Common myeloid progenitor, CD34-positive (primary cell): ENCODE results near the gene HYAL2.

Experiments
- CTCF ChIA-PET: fragments of 350-600 bp; sonication (Branson Sonifier 250); formaldehyde crosslinking; loops from one replicate; lab custom pipeline; 2021; ENCODE audit warnings: antibody characterized with exemption; lab: Charles Lee
- POLR2A ChIA-PET: fragments of 350-600 bp; sonication (Branson Sonifier 250); formaldehyde crosslinking; loops from one replicate; lab custom pipeline; 2021; ENCODE audit warnings: antibody characterized with exemption; lab: Charles Lee
- DNase-seq, 3 donors: peaks; one replicate each; pipeline versions ENCODE4 v3.0.0 to v3.0.0-alpha.2; 2013
- H3K27ac ChIP-seq, 2 experiments: 1 replicate in 1 of 2; 2 replicates in 1 of 2; pipeline ENCODE4 v1.7.0; 2013; ENCODE audit warnings: inconsistent platforms in 2 of 2, low read length in 2 of 2, mild to moderate bottlenecking in 2 of 2, low read depth in 1 of 2, moderate library complexity in 1 of 2; ENCODE audit not compliant: severe bottlenecking in 2 of 2, insufficient read depth in 1 of 2, poor library complexity in 1 of 2
- H3K27me3 ChIP-seq, 5 experiments: replicated peaks in 2 of 5; 1 replicate in 3 of 5; 2 replicates in 2 of 5; pipeline versions ENCODE4 v1.6.1 to v1.7.0; 2013; ENCODE audit warnings: low read length in 4 of 5, mild to moderate bottlenecking in 2 of 5, moderate library complexity in 2 of 5, inconsistent platforms in 1 of 5; ENCODE audit not compliant: insufficient read depth in 5 of 5, control insufficient read depth in 4 of 5
- H3K36me3 ChIP-seq, 4 experiments: 1 replicate in 2 of 4; 2 replicates in 2 of 4; pipeline versions ENCODE4 v1.6.1 to v1.7.0; 2013; ENCODE audit warnings: low read length in 3 of 4, control low read depth in 1 of 4, mild to moderate bottlenecking in 1 of 4; ENCODE audit not compliant: control insufficient read depth in 4 of 4, insufficient read depth in 4 of 4
- H3K4me1 ChIP-seq, 4 experiments: 1 replicate in 3 of 4; 2 replicates in 1 of 4; pipeline versions ENCODE4 v1.6.1 to v1.7.1; 2013; ENCODE audit warnings: low read length in 3 of 4, mild to moderate bottlenecking in 3 of 4, control low read depth in 1 of 4, inconsistent platforms in 1 of 4, moderate library complexity in 1 of 4; ENCODE audit not compliant: control insufficient read depth in 4 of 4, insufficient read depth in 4 of 4; ENCODE audit errors: control extremely low read depth in 1 of 4
- H3K4me3 ChIP-seq, 7 experiments: 1 replicate in 4 of 7; 2 replicates in 3 of 7; pipeline versions ENCODE4 v1.5.1 to v1.7.0; 2013; ENCODE audit warnings: mild to moderate bottlenecking in 7 of 7, low read length in 6 of 7, moderate library complexity in 6 of 7, inconsistent platforms in 2 of 7, low read depth in 2 of 7, control low read depth in 1 of 7; ENCODE audit not compliant: insufficient read depth in 4 of 7, control insufficient read depth in 1 of 7; ENCODE audit errors: extremely low read depth in 1 of 7
- H3K9me3 ChIP-seq, 5 experiments: 1 replicate in 4 of 5; 2 replicates in 1 of 5; pipeline versions ENCODE4 v1.6.1 to v1.7.1; 2013; ENCODE audit warnings: low read length in 4 of 5, mild to moderate bottlenecking in 2 of 5, inconsistent platforms in 1 of 5, low read depth in 1 of 5, moderate library complexity in 1 of 5; ENCODE audit not compliant: control insufficient read depth in 4 of 5, insufficient read depth in 2 of 5; ENCODE audit errors: control extremely low read depth in 1 of 5
- WGBS: methylation state at CpG from one replicate; pipeline ENCODE4 v1.1.5; 2013; ENCODE audit not compliant: insufficient coverage; 5-methylcytosine and 5-hydroxymethylcytosine counted together

The HYAL2 gene

GRCh38 chr3:50339485-50340146 lies 17.1 kb upstream of the HYAL2 start:
- ChIA-PET CTCF (interaction anchor here (0.9 to 6.0 kb wide), 3 partner anchors 9 to 30 kb away, joined by 3 to 51 read pairs (median 3); partner anchors contain the start of genes CYB561D2 and NPRL2), POLR2A (interaction anchor here (0.5 to 3.6 kb wide), 3 partner anchors 11 to 1657 kb away, joined by 4 to 31 read pairs (median 4); partner anchors contain the start of gene TUSC2)
- Histone ChIP-seq H3K36me3 (peaks cover 0 to 15% (median 9%) of the 10 kb centered on the region in 4 experiments), H3K27me3 (no peaks in the 10 kb centered on the region), H3K4me1 (peaks cover 15 to 73% (median 69%) of the 10 kb centered on the region in 4 experiments), H3K4me3 (peak overlapping the region in 6 of 7 experiments; percentile 56 to 91 (median 83)), H3K27ac (peak overlapping the region; percentile 93 to 97), H3K9me3 (no peaks in the 10 kb centered on the region)
- DNase-seq, result no peak
- 39% methylated on average over 11 of the region's 14 CpGs for WGBS

- WGBS, result 3% methylated on average over 4 of the region's 5 CpGs
- POLR2A ChIA-PET, result interaction anchor here (0.7 to 3.6 kb wide), 2 partner anchors 11 to 44 kb away, joined by 4 to 31 read pairs; partner anchors contain the start of gene TUSC2
- Histone ChIP-seq H3K9me3 (no peaks in the 10 kb centered on the region), H3K4me3 (peak overlapping the region in 6 of 7 experiments; percentile 2 to 91 (median 83)), H3K36me3 (peaks cover 0 to 22% (median 16%) of the 10 kb centered on the region in 4 experiments), H3K27me3 (no peaks in the 10 kb centered on the region), H3K27ac (peak overlapping the region; percentile 93 to 97), H3K4me1 (peaks cover 15 to 78% (median 75%) of the 10 kb centered on the region in 4 experiments)
- DNase-seq, result peak in 2 of 3 donors; percentile 64 to 71
- CTCF ChIA-PET, result interaction anchor here (1.0 to 6.0 kb wide), 4 partner anchors 10 to 213 kb away, joined by 4 to 51 read pairs (median 13); partner anchors contain the start of genes CYB561D2, HYAL3, NAA80 and NPRL2
Observed at GRCh38 chr3:50338965-50339364, 16.4 kb upstream of the HYAL2 start.

GRCh38 chr3:50337175-50337861 lies 14.8 kb upstream of the HYAL2 start:
- H3K9me3 ChIP-seq, result no peaks in the 10 kb centered on the region
- ChIA-PET CTCF (interaction anchor here (0.7 to 6.0 kb wide), 13 partner anchors 8 to 1331 kb away, joined by 3 to 51 read pairs (median 5); partner anchors contain the start of genes CYB561D2, HYAL2, NPRL2 and TUSC2), POLR2A (interaction anchor here (0.5 to 3.6 kb wide), 10 partner anchors 9 to 1892 kb away, joined by 3 to 31 read pairs (median 4); partner anchors contain the start of genes CYB561D2, HYAL3, NAA80 and NPRL2)
- peak; percentile 97 to 99 (median 98) for DNase-seq
- H3K27ac ChIP-seq, result peak overlapping the region; percentile 93 to 97
- peaks cover 15 to 78% (median 71%) of the 10 kb centered on the region in 4 experiments for H3K4me1 ChIP-seq
- H3K4me3 ChIP-seq, result peak overlapping the region; percentile 64 to 91 (median 79)
- WGBS, result under 1% methylated on average over 61 of the region's 79 CpGs
- peaks cover 0 to 32% (median 23%) of the 10 kb centered on the region in 4 experiments for H3K36me3 ChIP-seq
- H3K27me3 ChIP-seq, result no peaks in the 10 kb centered on the region

- no peaks in the 10 kb centered on the region for H3K9me3 ChIP-seq
- no peaks in the 10 kb centered on the region for H3K27me3 ChIP-seq
- WGBS, result 10% methylated on average over 11 of the region's 31 CpGs
- CTCF ChIA-PET, result interaction anchor here (0.9 to 6.0 kb wide), 12 partner anchors 8 to 1331 kb away, joined by 3 to 51 read pairs (median 6); partner anchors contain the start of genes CYB561D2, HYAL2, NPRL2 and TUSC2
- H3K36me3 ChIP-seq, result peaks cover 0 to 39% (median 30%) of the 10 kb centered on the region in 4 experiments
- H3K4me1 ChIP-seq, result peaks cover 13 to 72% (median 65%) of the 10 kb centered on the region in 4 experiments
- peak overlapping the region; percentile 93 to 97 for H3K27ac ChIP-seq
- H3K4me3 ChIP-seq, result peak overlapping the region; percentile 64 to 91 (median 79)
- no peak for DNase-seq
- POLR2A ChIA-PET, result interaction anchor here (0.9 to 3.6 kb wide), 8 partner anchors 8 to 76 kb away, joined by 3 to 31 read pairs (median 5); partner anchors contain the start of genes CYB561D2, HYAL3, NAA80 and NPRL2
Observed at GRCh38 chr3:50336452-50337174, 14.1 kb upstream of the HYAL2 start.

- Histone ChIP-seq H3K9me3 (no peaks in the 10 kb centered on the region), H3K27ac (peak overlapping the region; percentile 36 to 97), H3K27me3 (no peaks in the 10 kb centered on the region), H3K4me1 (peaks cover 6 to 51% (median 48%) of the 10 kb centered on the region in 4 experiments), H3K36me3 (peaks cover 2 to 60% (median 48%) of the 10 kb centered on the region in 4 experiments), H3K4me3 (peak overlapping the region in 1 of 7 experiments; percentile 9)
- WGBS, result 84% methylated on average over 5 of the region's 5 CpGs
- ChIA-PET CTCF (interaction anchor here (1.2 to 2.9 kb wide), 4 partner anchors 9 to 14 kb away, joined by 3 to 16 read pairs (median 8); partner anchors contain the start of gene HYAL2), POLR2A (no interaction called here)
- DNase-seq, result no peak
Observed at GRCh38 chr3:50334339-50335075, 12.0 kb upstream of the HYAL2 start.
